DOHH2 (cell line): ENCODE data around the gene CENPP.

Source experiments
- CTCF ChIP-seq: fragments of 200-600 bp; sonication (generic); IDR thresholded peaks from one replicate; pipeline ENCODE4 v1.5.1; 2014; ENCODE audit warnings: antibody characterized with exemption, mild to moderate bottlenecking, low read depth, low read length; ENCODE audit not compliant: poor library complexity, severe bottlenecking
- EZH2phosphoT487 ChIP-seq: fragments of 200-600 bp; sonication (generic); IDR thresholded peaks from 2 replicates; pipeline ENCODE4 v1.6.1; 2017; ENCODE audit warnings: borderline replicate concordance, mild to moderate bottlenecking, antibody characterized with exemption, low read length, moderate library complexity, mixed read lengths

- TF ChIP-seq CTCF (no peak), EZH2phosphoT487 (no peak)
Observed at GRCh38 chr9:92467511-92467910, 141.8 kb downstream of the CENPP start.
